Skin of body (tissue), 2 donors: Measurements from ENCODE around the gene FAM229B. TPM values are rescaled to one million over a fixed set of nuclear protein-coding genes. Genes with fewer than 3 reads are reported as not detected.
A peak's percentile ranks its signal among the peaks of the same experiment; 100 is the strongest.
"Not testable (repeated sequence)": the region's sequence is repeated elsewhere in the genome, so short reads cannot be mapped to it uniquely, and the experiment has no call there.

ENCODE experiments used
- DNase-seq: peaks from one replicate; lab custom pipeline; 2025; lab: John Stamatoyannopoulos, UW
- total RNA-seq: library from RNA; depleted of rRNA; stranded (reverse); fragments of >200 nt; gene quantifications from one replicate; pipeline ENCODE4 v1.2.3, GENCODE V29; 2014

The FAM229B gene
- total RNA-seq, 1 donor from 2014 or later = 13.8 TPM

- no peak for DNase-seq
These were observed 24.4 kb upstream of the FAM229B start for GRCh38 chr6:112062966-112063365.

DNA sequence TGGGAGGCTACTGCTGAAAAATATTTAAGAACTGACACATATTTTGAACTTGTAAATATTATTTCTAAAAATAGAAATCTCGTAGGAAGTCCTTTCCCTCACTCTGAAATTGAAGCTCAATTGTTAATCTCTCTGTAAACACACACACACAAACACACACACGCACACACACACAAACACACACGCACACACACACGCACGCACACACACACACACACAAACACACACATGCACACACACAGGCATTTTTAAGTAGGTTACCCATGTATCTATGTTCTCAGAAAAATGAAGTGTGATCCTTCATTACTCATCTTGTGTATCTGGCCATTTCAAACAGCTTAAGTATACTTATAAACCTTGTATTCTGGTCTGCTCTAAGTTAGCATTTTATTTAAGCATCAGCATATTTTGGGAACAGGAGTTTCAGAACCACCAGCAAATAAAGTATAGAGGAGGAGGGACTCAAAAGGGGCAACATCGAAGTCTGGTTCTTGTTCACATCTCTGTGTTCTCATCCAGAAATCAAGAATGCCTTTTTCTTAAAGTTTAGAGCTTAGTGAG lies 21.9 kb upstream of the FAM229B start:
- no peak for DNase-seq

DNA sequence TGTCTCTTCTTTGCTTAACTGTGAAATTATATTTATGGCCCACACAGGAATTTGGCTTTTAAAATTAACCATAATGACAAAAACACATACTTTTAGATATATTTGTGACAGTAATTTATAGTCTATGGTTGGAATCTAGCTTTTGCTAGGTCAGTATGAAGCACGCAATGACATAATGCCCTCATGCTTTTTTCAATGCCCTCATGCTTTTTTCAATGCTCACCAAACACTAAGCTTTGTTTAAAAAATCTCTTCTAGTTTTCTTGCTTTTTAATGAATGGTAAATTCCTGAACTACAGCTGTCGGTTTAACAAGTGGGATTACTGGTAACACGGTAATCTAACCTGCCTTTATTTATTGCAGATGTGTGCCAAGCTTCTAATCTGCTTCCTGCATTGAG lies 20.8 kb upstream of the FAM229B start:
- no peak for DNase-seq

GRCh38 chr6:112081569-112081968 lies 5.8 kb upstream of the FAM229B start:
- no peak for DNase-seq

DNA sequence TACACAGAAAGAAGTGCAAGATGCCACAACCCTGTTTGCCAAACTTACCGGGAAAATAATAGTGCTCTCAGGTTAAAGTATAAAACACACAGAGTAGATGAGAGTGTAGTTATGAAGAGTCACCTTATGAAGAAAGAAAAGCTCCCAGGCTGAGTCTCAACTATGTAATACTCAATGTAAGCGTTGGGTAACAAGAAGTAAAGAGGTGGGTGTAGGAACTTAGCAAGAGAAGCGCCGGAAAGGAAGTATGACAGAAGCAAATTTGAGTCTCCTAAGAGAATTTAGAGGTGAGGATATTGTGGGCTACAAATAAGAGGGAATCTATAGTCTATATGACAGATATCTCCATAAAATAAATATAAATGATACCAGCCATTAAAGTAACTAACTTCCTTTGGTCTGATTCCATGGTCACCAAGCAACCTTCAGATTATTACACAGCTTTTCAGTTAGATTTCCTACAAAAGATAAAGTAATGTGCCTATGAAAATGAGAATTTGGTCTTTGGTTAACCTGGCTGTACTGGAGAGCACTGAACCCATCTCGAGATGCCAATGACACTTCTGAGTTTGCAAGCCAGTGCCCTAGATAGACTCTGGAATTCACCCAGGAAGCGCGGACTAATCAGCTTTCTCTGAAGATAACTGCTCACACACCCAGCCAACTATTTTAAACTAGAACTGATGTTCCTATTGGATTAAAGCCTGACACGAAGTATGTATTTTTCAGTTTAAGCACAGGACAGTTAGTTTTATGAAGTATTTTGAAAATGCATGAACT lies 1.9 kb upstream of the FAM229B start:
- peak; percentile 18 for DNase-seq

- peak; percentile 56 for DNase-seq
These were observed 651 bp upstream of the FAM229B start for GRCh38 chr6:112086744-112087135.

DNA sequence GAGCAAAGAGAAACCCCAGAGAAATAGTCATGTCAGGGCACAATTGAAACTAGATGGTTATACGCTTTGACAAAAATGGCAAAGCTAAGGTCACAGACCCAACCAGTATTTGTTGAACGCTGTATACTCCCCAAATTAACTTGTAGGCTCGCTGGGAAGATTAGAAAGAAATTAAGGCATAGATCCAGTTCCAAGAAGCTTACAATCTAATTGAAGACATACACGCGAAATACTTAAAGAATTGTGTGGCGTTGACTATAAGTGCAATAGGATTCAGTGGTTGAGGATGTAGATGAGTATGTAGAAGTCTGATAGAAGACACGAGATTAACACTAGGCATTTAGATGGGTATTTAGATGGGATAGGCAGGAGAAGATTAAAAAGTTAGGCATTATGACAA lies 525 bp downstream of the FAM229B start:
- no peak for DNase-seq

DNA sequence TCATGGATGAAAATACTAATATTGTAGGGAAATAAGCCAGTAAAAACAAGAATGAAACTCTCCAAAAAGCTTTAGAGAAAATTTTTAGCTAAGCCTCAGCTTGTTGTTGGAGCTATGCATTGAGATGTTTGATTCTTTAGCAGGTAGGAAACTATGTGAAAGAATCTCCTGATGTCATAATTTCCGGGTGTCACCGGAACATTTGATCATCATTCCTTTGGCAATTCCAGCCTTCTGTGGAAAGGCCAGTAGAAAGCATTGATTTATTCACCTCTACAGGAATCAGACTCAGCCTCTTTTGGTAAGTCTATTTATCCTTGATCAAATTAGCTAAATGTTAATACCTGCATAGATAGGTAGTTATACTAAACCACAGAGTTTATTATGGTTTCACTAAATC lies 9.5 kb downstream of the FAM229B start:
- DNase-seq = no peak

DNA sequence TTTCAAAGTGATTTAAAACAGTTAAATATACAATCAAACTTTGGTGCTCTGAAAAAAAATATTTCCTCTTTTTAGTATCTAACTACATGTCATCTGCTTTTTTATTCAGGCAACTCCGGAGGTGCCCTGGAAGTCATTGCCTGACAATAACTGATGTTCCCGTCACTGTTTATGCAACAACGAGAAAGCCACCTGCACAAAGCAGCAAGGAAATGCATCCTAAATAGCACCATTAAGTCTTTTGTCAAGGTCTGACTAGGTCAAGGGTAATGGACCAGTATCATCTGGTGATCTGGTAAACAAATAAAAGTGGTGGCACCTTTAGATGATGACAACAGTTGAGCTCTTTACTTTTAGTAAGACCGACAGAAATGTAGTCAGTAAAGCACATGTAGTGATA lies 13.2 kb downstream of the FAM229B start:
- no peak for DNase-seq

DNA sequence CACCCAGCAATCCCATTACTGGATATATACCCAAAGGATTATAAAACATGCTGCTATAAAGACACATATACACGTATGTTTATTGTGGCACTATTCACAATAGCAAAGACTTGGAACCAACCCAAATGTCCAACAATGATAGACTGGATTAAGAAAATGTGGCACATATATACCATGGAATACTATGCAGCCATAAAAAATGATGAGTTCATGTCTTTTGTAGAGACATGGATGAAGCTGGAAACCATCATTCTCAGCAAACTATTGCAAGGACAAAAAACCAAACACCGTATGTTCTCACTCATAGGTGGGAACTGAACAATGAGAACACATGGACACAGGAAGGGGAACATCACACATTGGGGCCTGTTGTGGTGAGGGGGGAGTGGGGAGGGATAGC lies 18.6 kb downstream of the FAM229B start:
- DNase-seq = not testable (repeated sequence)

GRCh38 chr6:112106562-112106961 lies 19.2 kb downstream of the FAM229B start:
- DNase-seq = no peak

- DNase-seq = no peak
These were observed 21.9 kb downstream of the FAM229B start for GRCh38 chr6:112109262-112109661.

GRCh38 chr6:112113431-112113830 lies 26.0 kb downstream of the FAM229B start:
- DNase-seq = peak; percentile 69

DNA sequence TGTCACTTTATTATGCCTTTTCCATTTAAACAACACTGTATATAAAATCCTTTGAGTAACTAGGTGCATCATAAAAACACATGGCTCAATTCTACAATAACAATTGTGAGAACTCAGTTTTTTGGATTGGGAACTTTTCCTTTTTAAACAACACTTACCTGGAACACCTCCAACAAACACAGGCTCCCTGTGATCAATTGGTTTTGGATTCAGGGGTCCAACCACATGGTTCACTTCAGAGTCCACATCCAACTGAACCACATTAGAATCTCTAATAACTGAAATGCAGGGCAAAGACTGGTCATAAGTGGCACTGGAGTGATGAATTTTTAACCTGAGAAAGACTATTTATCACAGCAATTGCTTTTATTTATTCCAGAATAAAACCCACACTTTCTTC lies 26.5 kb downstream of the FAM229B start:
- DNase-seq = no peak

DNA sequence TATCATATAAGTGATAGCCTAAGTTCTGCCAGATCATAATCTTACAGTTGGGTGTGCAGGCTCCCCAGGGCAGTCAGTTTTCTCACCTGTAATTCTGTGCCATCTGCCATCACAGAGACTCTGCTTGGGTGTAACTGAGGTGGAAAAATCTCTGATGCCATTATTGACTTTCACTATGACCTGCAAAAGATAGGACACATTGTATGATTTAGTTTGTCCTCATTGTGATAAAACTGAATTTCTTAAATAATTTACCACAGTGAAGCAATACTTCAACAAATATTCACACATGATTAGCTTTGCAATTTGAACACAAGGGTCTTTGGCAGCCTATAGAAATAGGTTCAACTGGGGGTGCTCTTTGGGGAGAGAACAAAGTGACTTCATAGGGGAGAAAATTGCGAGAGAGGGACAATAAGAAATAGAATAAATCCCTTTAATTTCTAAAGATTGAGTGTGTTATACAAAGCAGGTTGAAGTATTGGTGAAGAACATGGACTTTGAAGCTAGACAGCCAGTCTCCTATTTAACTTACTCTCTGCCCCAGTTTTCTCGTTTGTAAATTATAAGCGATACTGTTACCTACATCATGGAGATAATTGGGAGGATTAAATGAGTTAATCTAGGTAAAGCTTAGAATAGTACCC lies 27.3 kb downstream of the FAM229B start:
- DNase-seq = no peak

GRCh38 chr6:112116221-112116620 lies 28.8 kb downstream of the FAM229B start:
- no peak for DNase-seq

GRCh38 chr6:112117554-112117953 lies 30.2 kb downstream of the FAM229B start:
- no peak for DNase-seq

DNA sequence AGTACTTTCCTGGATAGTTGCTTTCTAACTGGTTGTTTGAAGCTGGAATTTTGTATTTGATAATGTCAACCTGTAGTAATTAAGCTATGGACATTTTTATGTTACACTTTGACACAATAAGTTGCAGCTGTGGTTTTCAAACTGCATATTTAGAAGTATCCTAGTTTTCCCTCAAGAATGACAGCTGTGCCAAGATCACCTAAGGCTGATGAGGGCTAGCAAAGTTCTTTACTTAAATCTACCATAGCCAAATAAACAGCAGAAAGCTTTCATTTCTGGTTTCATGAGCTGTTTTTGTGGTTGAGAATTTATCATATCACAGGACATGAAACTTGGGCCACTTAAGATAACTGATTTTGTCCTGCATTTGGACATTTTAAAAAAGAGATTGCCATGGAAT lies 30.6 kb downstream of the FAM229B start:
- DNase-seq = no peak

GRCh38 chr6:112122756-112123155 lies 35.4 kb downstream of the FAM229B start:
- DNase-seq = no peak

DNA sequence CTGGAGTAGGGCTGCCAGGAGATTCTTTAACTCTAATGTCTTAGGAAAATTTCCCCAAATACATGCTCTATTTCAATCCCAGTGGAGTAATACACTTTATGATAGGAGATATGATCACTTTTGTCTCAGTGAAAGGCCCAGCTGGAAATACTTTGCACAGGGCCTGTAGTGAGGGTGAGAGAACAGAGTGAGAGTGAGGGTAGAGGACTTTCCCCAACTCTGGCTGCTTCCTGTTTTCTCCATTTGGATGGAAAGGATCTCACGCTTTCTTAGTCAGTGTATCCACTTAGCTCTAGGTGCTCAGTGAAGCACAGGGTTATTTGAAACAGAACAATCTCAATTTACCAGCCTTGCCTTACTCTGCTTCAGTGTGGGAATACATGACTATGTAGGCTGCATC lies 36.6 kb downstream of the FAM229B start:
- DNase-seq = no peak

DNA sequence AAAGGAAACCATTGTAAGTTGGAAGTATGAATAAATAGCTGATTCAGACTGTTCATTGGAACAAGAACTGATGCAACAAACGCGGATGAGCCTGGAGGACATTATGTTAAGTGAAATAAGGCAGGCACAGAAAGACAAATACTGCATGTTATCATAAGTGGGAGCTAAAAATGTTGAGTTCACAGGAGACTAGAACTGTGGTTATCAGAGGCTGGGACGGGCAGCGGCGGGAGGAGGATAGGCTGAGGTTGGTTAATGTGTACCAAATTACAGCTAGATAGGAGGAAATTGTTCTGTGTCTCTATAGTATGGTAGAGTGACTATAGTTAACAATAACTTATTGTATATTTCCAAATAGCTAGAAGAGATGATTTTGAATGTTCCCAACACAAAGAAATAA lies 40.8 kb downstream of the FAM229B start:
- DNase-seq = no peak

DNA sequence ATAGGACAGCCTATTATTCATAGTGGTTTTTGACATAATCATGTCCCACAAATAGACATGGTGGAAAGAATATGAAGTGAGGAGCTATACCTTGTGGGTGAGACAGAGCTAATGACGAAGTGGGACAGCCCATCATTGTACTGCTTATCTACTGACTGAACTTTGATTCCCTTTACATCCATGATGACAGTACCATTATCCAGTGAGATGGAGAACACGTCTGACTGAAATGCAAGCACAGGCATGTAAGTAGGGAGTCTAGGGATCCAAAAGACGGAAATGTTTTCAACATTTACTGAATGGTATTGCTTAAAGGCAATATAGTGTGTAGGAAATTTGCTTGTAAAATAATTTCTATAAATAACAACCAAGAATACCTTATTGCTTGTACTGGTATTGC lies 43.5 kb downstream of the FAM229B start:
- DNase-seq = no peak

- no peak for DNase-seq
These were observed 51.7 kb downstream of the FAM229B start for GRCh38 chr6:112139052-112139451.
